ENCODE measurements around the gene NEK11. TPM values are rescaled to one million over a fixed set of nuclear protein-coding genes. Genes with fewer than 3 reads are reported as not detected.

Gene NEK11
- total RNA-seq, 1 donor from 2014 or later: 7.1 TPM

DNA sequence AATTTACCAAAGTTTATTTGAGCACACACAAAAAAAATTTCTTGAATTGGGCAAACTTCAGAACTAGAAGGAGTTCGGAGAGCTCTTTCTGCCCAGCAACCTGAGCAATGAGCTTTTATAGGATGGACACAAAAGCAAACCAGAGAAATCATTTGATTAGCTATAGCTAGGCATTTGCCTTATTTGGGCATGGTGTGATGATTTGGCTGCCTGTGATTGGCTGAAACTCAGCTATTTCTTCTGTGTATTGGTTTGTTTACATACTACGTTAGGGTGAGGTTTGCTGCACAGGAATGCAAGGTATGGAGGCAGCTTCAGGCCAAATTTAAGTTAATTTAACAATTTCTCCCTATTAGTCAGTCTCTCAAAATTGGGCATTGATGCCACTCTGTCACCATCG is 65.1 kb downstream of the NEK11 start:
- peak; percentile 5 for FAIRE-seq
- Mint-ChIP-seq H3K4me3 (ENCODE audit: unreplicated experiment) (no peak overlapping the region), H3K9me3 (ENCODE audit: unreplicated experiment) (no peaks in the 10 kb centered on the region), H3K36me3 (ENCODE audit: low read depth, unreplicated experiment) (no peaks in the 10 kb centered on the region), H3K27me3 (ENCODE audit: low read depth, unreplicated experiment) (no peaks in the 10 kb centered on the region), H3K4me1 (ENCODE audit: low read depth, unreplicated experiment) (no peaks in the 10 kb centered on the region), H3K27ac (ENCODE audit: unreplicated experiment) (no peak overlapping the region)
- H3K9ac ChIP-seq (ENCODE audit: low read length): no peak overlapping the region
- no peaks in the 10 kb centered on the region for H4K20me1 ChIP-seq (ENCODE audit: insufficient read depth, low read length)
- peak; percentile 26 for DNase-seq (ENCODE audit: low read depth)
- H3K79me2 ChIP-seq (ENCODE audit: insufficient read depth, low read length): no peaks in the 10 kb centered on the region
- H3K27me3 ChIP-seq (ENCODE audit: insufficient read depth, low read length): no peaks in the 10 kb centered on the region
- no peak overlapping the region for H2AFZ ChIP-seq (ENCODE audit: low read depth, low read length)
- no peaks in the 10 kb centered on the region for H3K36me3 ChIP-seq (ENCODE audit: insufficient read depth, low read length)
- no peaks in the 10 kb centered on the region for H3K4me1 ChIP-seq (ENCODE audit: insufficient read depth, low read length)
- H3K4me2 ChIP-seq (ENCODE audit: low read length): no peak overlapping the region
- TF ChIP-seq EZH2 (IDR thresholded peaks at IDR 0.05; ENCODE audit: insufficient read depth, low read length): no peak
- no peak for TF ChIP-seq CTCF (IDR thresholded peaks at IDR 0.05; ENCODE audit: insufficient read depth, low read depth, low read length)
- H3K4me3 ChIP-seq (ENCODE audit: insufficient read depth, low read depth, low read length): no peak overlapping the region
- no peaks in the 10 kb centered on the region for H3K9me3 ChIP-seq (ENCODE audit: insufficient read depth, low read depth, low read length)
- no peak overlapping the region for H3K27ac ChIP-seq (ENCODE audit: low read depth, low read length)

DNA sequence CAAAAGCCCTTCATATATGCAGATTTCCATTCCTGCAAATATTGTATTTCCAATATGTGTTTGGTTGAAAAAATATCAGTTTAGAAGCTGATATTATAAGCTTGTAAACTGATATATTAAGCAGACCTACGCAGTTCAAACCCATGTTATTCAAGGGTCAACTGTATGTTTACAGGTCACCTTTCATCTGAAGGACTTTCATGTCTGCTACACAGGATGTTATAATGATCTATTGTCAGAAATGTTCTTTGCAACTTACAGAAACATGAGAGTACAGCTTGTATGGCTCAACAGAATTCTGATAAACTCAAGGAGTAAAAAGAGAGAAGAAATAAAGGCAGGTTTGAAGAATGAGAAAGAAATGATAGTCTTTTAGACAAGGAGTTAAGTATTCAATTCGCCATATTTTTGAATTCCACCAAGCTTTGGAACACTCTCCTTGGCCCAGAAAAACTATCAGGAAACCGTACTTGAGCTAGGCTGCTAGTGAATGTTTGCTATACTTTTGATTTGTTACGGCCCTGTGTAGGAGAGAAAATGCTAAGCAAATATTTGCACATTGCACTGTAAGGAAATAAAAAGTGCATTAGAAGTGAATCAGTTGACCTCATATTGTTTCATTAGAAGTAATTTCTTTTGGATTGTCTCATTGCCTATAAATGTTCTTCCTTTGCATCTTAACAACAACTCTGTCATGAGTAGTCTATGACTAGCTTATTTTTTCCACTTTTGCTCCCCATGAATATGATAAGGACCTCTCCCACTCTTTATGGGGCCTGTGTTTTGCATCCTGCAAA is 81.2 kb downstream of the NEK11 start:
- peaks cover 3% of the 10 kb centered on the region for H3K9me3 Mint-ChIP-seq (ENCODE audit: unreplicated experiment)
- no peak overlapping the region for H3K27ac Mint-ChIP-seq (ENCODE audit: unreplicated experiment)
- Histone ChIP-seq H3K4me1 (ENCODE audit: insufficient read depth, low read length) (peaks cover 22% of the 10 kb centered on the region), H3K9ac (ENCODE audit: low read length) (no peak overlapping the region), H3K4me2 (ENCODE audit: low read length) (peak overlapping the region; percentile 41), H3K36me3 (ENCODE audit: insufficient read depth, low read length) (no peaks in the 10 kb centered on the region), H3K79me2 (ENCODE audit: insufficient read depth, low read length) (no peaks in the 10 kb centered on the region), H3K4me3 (ENCODE audit: insufficient read depth, low read depth, low read length) (no peak overlapping the region), H2AFZ (ENCODE audit: low read depth, low read length) (no peak overlapping the region), H3K9me3 (ENCODE audit: insufficient read depth, low read depth, low read length) (no peaks in the 10 kb centered on the region), H3K27ac (ENCODE audit: low read depth, low read length) (peak overlapping the region; percentile 35), H3K27me3 (ENCODE audit: insufficient read depth, low read length) (no peaks in the 10 kb centered on the region), H4K20me1 (ENCODE audit: insufficient read depth, low read length) (no peaks in the 10 kb centered on the region)
- TF ChIP-seq CTCF (IDR thresholded peaks at IDR 0.05; ENCODE audit: insufficient read depth, low read depth, low read length) (no peak), EZH2 (IDR thresholded peaks at IDR 0.05; ENCODE audit: insufficient read depth, low read length) (no peak)
- DNase-seq (ENCODE audit: low read depth): peak; percentile 52
- H3K4me3 Mint-ChIP-seq (ENCODE audit: unreplicated experiment): no peak overlapping the region
- peak; percentile 47 for FAIRE-seq
- no peaks in the 10 kb centered on the region for H3K36me3 Mint-ChIP-seq (ENCODE audit: low read depth, unreplicated experiment)
- H3K27me3 Mint-ChIP-seq (ENCODE audit: low read depth, unreplicated experiment): no peaks in the 10 kb centered on the region
- H3K4me1 Mint-ChIP-seq (ENCODE audit: low read depth, unreplicated experiment): peaks cover 16% of the 10 kb centered on the region

- Histone ChIP-seq H3K9ac (ENCODE audit: low read length) (no peak overlapping the region), H2AFZ (ENCODE audit: low read depth, low read length) (peak overlapping the region; percentile 14)
- no peaks in the 10 kb centered on the region for H3K27me3 Mint-ChIP-seq (ENCODE audit: low read depth, unreplicated experiment)
These were observed 82.5 kb downstream of the NEK11 start for GRCh38 chr3:131109156-131109555.

More at GRCh38 chr3:131109156-131109555, 82.5 kb downstream of the NEK11 start:
- DNase-seq (ENCODE audit: low read depth) (no peak), FAIRE-seq (no peak)
- H3K36me3 Mint-ChIP-seq (ENCODE audit: low read depth, unreplicated experiment): no peaks in the 10 kb centered on the region
- Histone ChIP-seq H3K79me2 (ENCODE audit: insufficient read depth, low read length) (no peaks in the 10 kb centered on the region), H3K4me2 (ENCODE audit: low read length) (peak overlapping the region; percentile 21), H3K4me1 (ENCODE audit: insufficient read depth, low read length) (peaks cover 22% of the 10 kb centered on the region), H3K4me3 (ENCODE audit: insufficient read depth, low read depth, low read length) (no peak overlapping the region), H3K27me3 (ENCODE audit: insufficient read depth, low read length) (no peaks in the 10 kb centered on the region), H3K36me3 (ENCODE audit: insufficient read depth, low read length) (no peaks in the 10 kb centered on the region), H3K9me3 (ENCODE audit: insufficient read depth, low read depth, low read length) (no peaks in the 10 kb centered on the region), H4K20me1 (ENCODE audit: insufficient read depth, low read length) (no peaks in the 10 kb centered on the region), H3K27ac (ENCODE audit: low read depth, low read length) (peak overlapping the region; percentile 28)
- H3K4me3 Mint-ChIP-seq (ENCODE audit: unreplicated experiment): peak overlapping the region; percentile 71
- H3K4me1 Mint-ChIP-seq (ENCODE audit: low read depth, unreplicated experiment): peaks cover 17% of the 10 kb centered on the region
- TF ChIP-seq EZH2 (IDR thresholded peaks at IDR 0.05; ENCODE audit: insufficient read depth, low read length) (no peak), CTCF (IDR thresholded peaks at IDR 0.05; ENCODE audit: insufficient read depth, low read depth, low read length) (no peak)
- H3K9me3 Mint-ChIP-seq (ENCODE audit: unreplicated experiment): peaks cover 3% of the 10 kb centered on the region
- peak overlapping the region; percentile 98 for H3K27ac Mint-ChIP-seq (ENCODE audit: unreplicated experiment)
